HG03558 (cell line): Measurements from ENCODE around the gene CDH7.

Experiments used
- ATAC-seq: cut with Tn5 transposase; IDR thresholded peaks from one replicate; pipeline ENCODE4 v1.9.1; 2021; ENCODE audit warnings: moderate number of reproducible peaks; ENCODE audit not compliant: unreplicated experiment; ENCODE audit errors: extremely low read depth

Gene CDH7

GRCh38 chr18:65897292-65897691 lies 146.5 kb downstream of the CDH7 start:
- no peak for ATAC-seq

DNA sequence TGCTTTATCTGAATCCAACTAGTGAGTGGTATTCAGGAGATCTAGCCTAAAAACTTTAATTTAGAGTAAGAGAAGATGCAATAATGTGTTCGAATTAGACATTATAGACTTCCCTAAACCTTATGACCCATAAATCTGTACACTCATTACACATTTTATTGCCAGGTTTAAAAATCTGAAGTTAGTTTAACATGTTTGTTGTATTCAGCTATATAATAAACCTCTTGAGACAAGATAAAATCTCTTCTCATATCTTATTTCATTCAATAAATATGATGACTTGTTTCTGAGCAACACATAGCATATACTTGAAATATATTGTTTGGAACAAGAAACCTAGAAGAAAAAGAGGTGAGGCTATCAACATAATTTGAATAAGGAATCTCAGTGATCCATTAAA lies 150.7 kb downstream of the CDH7 start:
- ATAC-seq: no peak

- ATAC-seq: no peak
Observed at GRCh38 chr18:65906621-65907034, 155.8 kb downstream of the CDH7 start.

GRCh38 chr18:65907281-65907680 lies 156.5 kb downstream of the CDH7 start:
- no peak for ATAC-seq

DNA sequence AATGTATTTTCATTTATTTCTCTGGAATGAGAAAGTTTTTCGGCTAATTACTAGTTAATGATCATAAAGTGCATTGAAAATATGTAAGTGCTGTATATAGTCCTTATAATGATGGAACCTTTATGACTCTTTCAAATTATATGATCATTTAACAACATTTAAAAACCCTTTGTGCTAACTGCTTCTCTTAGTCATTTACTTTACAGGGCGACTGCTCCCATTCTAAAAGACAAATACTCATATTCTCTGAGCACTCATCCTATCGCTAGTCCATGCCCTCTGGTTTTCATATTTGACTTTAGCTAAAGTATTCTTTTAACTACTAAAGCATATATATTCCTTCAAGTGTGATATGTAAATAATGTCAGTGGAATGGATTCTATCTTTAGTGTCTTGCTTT lies 168.2 kb downstream of the CDH7 start:
- ATAC-seq: no peak

DNA sequence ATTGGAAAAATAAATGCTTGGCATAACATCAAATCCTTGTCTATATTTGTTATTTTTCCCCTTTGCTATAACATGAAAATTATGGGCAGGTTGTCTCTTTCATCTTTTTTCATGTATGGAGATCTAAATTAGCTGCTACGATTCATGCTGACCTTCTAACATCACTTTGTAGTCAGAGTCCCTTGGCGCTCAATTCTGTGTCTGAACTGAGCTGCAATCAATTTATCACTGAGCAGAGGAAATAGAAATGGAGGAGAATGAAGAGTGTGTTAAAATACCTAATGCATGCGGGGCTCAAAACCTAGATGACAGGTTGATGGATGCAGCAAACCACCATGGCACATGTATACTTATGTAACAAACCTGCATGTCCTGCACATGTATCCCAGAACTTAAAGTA lies 168.9 kb downstream of the CDH7 start:
- no peak for ATAC-seq

DNA sequence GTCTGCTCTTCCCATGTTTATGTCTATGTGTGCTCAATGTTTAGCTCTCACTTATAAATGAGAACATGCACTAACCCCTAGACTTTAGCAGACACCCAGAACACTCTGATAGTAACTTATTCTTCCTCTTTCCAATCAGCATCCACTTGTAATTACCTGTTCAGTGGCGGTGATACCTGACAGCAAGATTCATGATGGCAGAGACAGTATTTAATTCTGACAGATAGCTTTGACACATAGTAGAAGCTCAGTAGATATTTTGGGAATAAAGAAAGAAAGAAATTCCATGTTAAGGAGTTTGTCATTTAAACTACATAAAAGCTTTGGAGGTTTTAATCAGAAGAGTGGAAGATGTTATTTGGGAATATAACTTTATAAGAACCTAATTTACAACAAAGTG lies 171.3 kb downstream of the CDH7 start:
- ATAC-seq: no peak

DNA sequence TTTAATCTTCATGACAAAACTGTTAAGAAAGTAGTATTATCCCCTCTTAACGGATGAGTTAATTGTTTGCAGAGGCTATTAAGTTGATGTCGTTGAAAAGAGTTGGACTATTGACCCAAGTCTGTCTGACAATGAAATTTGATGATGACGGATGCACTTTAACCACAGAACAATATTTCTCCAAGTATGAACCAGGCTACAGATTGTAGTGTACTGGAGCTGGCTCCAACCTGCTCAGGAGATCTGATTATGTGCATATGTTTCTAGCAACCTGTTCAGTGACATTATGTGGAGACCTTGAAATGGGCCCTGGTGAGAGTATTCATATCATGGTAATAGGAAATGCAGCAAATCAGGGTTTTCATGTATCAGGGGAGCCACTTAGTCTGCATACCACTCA lies 174.1 kb downstream of the CDH7 start:
- no peak for ATAC-seq

GRCh38 chr18:65934874-65935273 lies 184.1 kb downstream of the CDH7 start:
- ATAC-seq: no peak

GRCh38 chr18:65936678-65937077 lies 185.9 kb downstream of the CDH7 start:
- ATAC-seq: no peak

GRCh38 chr18:65937180-65937579 lies 186.4 kb downstream of the CDH7 start:
- no peak for ATAC-seq

DNA sequence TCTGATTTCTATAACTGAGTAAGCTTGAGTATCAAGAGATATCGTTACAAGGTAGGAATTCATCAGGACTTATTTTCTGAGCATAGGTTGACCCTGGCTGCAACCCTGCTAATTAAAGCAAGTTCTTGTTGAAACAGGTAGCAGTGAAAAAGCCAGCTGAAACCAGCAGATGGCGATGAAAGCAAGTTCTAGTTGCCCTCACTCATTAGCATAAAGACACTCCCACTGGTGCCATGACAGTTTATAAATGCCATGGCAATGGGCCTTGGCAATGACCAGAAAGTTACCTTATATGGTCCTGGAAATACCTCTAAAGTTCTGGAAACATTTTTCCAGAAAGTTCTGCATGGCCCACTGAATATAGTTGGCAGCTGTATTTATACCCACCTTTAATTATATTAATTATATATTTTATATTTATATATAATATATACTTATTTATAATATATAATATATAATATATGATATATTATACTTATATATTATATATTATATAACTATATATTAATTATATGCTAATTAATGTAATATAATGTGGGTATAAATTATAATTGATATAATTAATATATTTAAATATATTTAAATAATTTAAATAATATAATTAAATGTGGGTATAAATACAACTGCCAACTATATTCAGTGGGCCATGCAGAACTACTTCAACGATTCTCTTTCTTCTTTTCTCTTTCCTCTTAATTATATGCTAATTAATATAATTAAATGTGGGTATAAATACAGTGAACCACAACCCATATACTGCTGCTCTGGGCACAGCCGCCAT lies 188.0 kb downstream of the CDH7 start:
- ATAC-seq: peak; percentile 65
